K562 (cell line): ENCODE measurements around the gene IRF9. TPM values are rescaled to one million over a fixed set of nuclear protein-coding genes. Genes with fewer than 3 reads are reported as not detected.
A peak's percentile ranks its signal among the peaks of the same experiment; 100 is the strongest.

Experiments
- C11orf30 ChIP-seq: fragments of 450-650 bp; IDR thresholded peaks from 2 replicates; pipeline ENCODE4 v1.6.1; 2016; ENCODE audit warnings: low read depth, mild to moderate bottlenecking
- CXXC5 ChIP-seq: fragments of 250-450 bp; sonication (Bioruptor Pico); IDR thresholded peaks from 2 replicates; pipeline ENCODE4 v1.8.0; 2022; ENCODE audit warnings: inconsistent platforms, mild to moderate bottlenecking, moderate library complexity
- E2F4 ChIP-seq: sonication (generic); formaldehyde crosslinking; IDR thresholded peaks from 2 replicates; pipeline ENCODE4 v1.8.0; 2022; ENCODE audit warnings: mild to moderate bottlenecking, low read depth, missing genetic modification reagents
- ETS2 ChIP-seq: IDR thresholded peaks from 2 replicates; pipeline ENCODE4 v1.6.1; 2016; ENCODE audit warnings: borderline replicate concordance, missing genetic modification characterization, mild to moderate bottlenecking, moderate library complexity, missing compliant biosample characterization; ENCODE audit not compliant: poor library complexity, severe bottlenecking
- ETV1 ChIP-seq: fragments of 450-650 bp; conservative IDR thresholded peaks from 2 replicates; pipeline ENCODE4 v1.6.1; 2016; ENCODE audit warnings: missing genetic modification characterization, control low read depth, low read depth, missing compliant biosample characterization
- HDAC6 ChIP-seq: IDR thresholded peaks from 2 replicates; pipeline ENCODE4 v1.6.1; 2012; ENCODE audit warnings: low read depth, mild to moderate bottlenecking, control low read depth, inconsistent platforms, low read length, moderate library complexity
- LEF1 ChIP-seq: fragments of 450-650 bp; IDR thresholded peaks from 2 replicates; pipeline ENCODE4 v1.6.1; 2016; ENCODE audit warnings: mild to moderate bottlenecking
- NONO ChIP-seq, 2 experiments: fragments of 200-400 bp in 1 of 2; fragments of 450-650 bp in 1 of 2; formaldehyde crosslinking in 1 of 2; IDR thresholded peaks; 2 replicates each; pipeline ENCODE4 v1.6.1; 2017; ENCODE audit warnings: low read depth in 2 of 2, mild to moderate bottlenecking in 2 of 2, moderate library complexity in 2 of 2, low read length in 1 of 2
- POLR2AphosphoS5 ChIP-seq: IDR thresholded peaks from 2 replicates; pipeline ENCODE4 v1.6.1; 2011; ENCODE audit warnings: mild to moderate bottlenecking, low read depth, low read length, moderate library complexity; ENCODE audit not compliant: control insufficient read depth, insufficient read depth
- PPARD ChIP-seq: fragments of 250-450 bp; sonication (Bioruptor Pico); IDR thresholded peaks from 2 replicates; pipeline ENCODE4 v1.8.0; 2022; ENCODE audit warnings: inconsistent platforms, mild to moderate bottlenecking, moderate library complexity
- PTBP1 ChIP-seq: fragments of 200-400 bp; formaldehyde crosslinking; IDR thresholded peaks from 2 replicates; pipeline ENCODE4 v1.6.1; 2017; ENCODE audit warnings: low read depth, low read length
- RBM25 ChIP-seq: fragments of 200-400 bp; formaldehyde crosslinking; IDR thresholded peaks from 2 replicates; pipeline ENCODE4 v1.6.1; 2018; ENCODE audit warnings: low read length, low read depth, moderate library complexity; ENCODE audit not compliant: severe bottlenecking
- SMARCA5 ChIP-seq: fragments of 450-650 bp; IDR thresholded peaks from 2 replicates; pipeline ENCODE4 v1.6.1; 2016
- SNIP1 ChIP-seq: fragments of 450-650 bp; IDR thresholded peaks from 2 replicates; pipeline ENCODE4 v1.7.1; 2017; ENCODE audit warnings: low read depth, mild to moderate bottlenecking
- ZFP1 ChIP-seq: fragments of 450-650 bp; formaldehyde crosslinking; IDR thresholded peaks from 2 replicates; pipeline ENCODE4 v1.4.0; 2020; ENCODE audit warnings: mild to moderate bottlenecking, mixed read lengths
- ZNF175 ChIP-seq: fragments of 200-800 bp; sonication (Bioruptor generic); IDR thresholded peaks from 2 replicates; pipeline ENCODE4 v1.6.1; 2016; ENCODE audit warnings: low read depth, mild to moderate bottlenecking, missing genetic modification characterization, missing compliant biosample characterization
- ZNF41 ChIP-seq: fragments of 250-450 bp; sonication (Bioruptor Pico); conservative IDR thresholded peaks from 2 replicates; pipeline ENCODE4 v1.4.0; 2020; ENCODE audit warnings: mild to moderate bottlenecking
- ZNF444 ChIP-seq: fragments of 250-450 bp; sonication (Bioruptor Pico); IDR thresholded peaks from 2 replicates; pipeline ENCODE4 v1.4.0; 2020; ENCODE audit warnings: mild to moderate bottlenecking, moderate library complexity
- ZNF785 ChIP-seq: fragments of 250-450 bp; sonication (Bioruptor Pico); IDR thresholded peaks from 2 replicates; pipeline ENCODE4 v1.4.0; 2020; ENCODE audit warnings: mild to moderate bottlenecking
- ZSCAN32 ChIP-seq: fragments of 450-650 bp; formaldehyde crosslinking; IDR thresholded peaks from 2 replicates; pipeline ENCODE4 v1.4.0; 2020; ENCODE audit warnings: mild to moderate bottlenecking, moderate library complexity
- polyA plus RNA-seq, 8 experiments: library from polyadenylated mRNA; depleted of rRNA in 4 of 8; stranded (reverse) in 5 of 8; unstranded in 3 of 8; fragments of >200 nt; fragmentation: Nextera tagmentation in 2 of 8; fragmentation: Illumina TruSeq in 1 of 8; extraction: Ambion mirVana in 2 of 8; extraction: Trizol in 1 of 8; gene quantifications; 2 replicates each; pipeline versions ENCODE4 v1.2.1 to v1.2.3, GENCODE V29; 2011 to 2014; ENCODE audit warnings: inconsistent platforms in 1 of 8, missing spikeins in 1 of 8
- total RNA-seq, 7 experiments: library from RNA; depleted of rRNA in 6 of 7; stranded (reverse); fragments of >200 nt in 6 of 7; fragmentation: Illumina TruSeq in 2 of 7; extraction: Trizol in 2 of 7; gene quantifications; 2 replicates each; pipeline versions ENCODE4 v1.2.1 to v1.2.3, GENCODE V29; 2011 to 2021; ENCODE audit warnings: low replicate concordance in 1 of 7
- TF ChIP-seq, protein P1 (sequence below): fragments of 250-450 bp; sonication (Bioruptor Pico); IDR thresholded peaks from 2 replicates; pipeline ENCODE4 v1.5.0; 2021; ENCODE audit warnings: mild to moderate bottlenecking, borderline replicate concordance
- TF ChIP-seq, protein P2 (sequence below): fragments of 250-450 bp; sonication (Bioruptor Pico); IDR thresholded peaks from 2 replicates; pipeline ENCODE4 v1.8.0; 2022; ENCODE audit warnings: inconsistent platforms, mild to moderate bottlenecking, moderate library complexity, borderline replicate concordance
- TF ChIP-seq, protein P3 (sequence below): fragments of 450-650 bp; formaldehyde crosslinking; IDR thresholded peaks from 2 replicates; pipeline ENCODE4 v1.4.0; 2020; ENCODE audit warnings: mild to moderate bottlenecking

IRF9 gene
- total and polyA plus RNA-seq, 9 of the 15 experiments (the other 6 are each of a cell fraction or from before 2014, with no cell fraction given) = 0.79 to 14.8 (median 6.1) TPM

GRCh38 chr14:24188251-24189058 lies 27.4 kb downstream of the IRF9 start, which contains the start of gene IPO4 (continued):
- TF ChIP-seq, protein P1, sequence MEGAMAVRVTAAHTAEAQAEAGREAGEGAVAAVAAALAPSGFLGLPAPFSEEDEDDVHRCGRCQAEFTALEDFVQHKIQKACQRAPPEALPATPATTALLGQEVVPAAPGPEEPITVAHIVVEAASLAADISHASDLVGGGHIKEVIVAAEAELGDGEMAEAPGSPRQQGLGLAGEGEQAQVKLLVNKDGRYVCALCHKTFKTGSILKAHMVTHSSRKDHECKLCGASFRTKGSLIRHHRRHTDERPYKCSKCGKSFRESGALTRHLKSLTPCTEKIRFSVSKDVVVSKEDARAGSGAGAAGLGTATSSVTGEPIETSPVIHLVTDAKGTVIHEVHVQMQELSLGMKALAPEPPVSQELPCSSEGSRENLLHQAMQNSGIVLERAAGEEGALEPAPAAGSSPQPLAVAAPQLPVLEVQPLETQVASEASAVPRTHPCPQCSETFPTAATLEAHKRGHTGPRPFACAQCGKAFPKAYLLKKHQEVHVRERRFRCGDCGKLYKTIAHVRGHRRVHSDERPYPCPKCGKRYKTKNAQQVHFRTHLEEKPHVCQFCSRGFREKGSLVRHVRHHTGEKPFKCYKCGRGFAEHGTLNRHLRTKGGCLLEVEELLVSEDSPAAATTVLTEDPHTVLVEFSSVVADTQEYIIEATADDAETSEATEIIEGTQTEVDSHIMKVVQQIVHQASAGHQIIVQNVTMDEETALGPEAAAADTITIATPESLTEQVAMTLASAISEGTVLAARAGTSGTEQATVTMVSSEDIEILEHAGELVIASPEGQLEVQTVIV = no peak
- no peak for TF ChIP-seq ETS2 (tag)
- TF ChIP-seq POLR2AphosphoS5 = peak; percentile 58; the same call in 1 of the 2 replicates
- peak; percentile 89 for TF ChIP-seq CXXC5 (CRISPR knock-in tag)
- TF ChIP-seq ZNF785 (CRISPR knock-in tag) = no peak
- TF ChIP-seq, protein P2, sequence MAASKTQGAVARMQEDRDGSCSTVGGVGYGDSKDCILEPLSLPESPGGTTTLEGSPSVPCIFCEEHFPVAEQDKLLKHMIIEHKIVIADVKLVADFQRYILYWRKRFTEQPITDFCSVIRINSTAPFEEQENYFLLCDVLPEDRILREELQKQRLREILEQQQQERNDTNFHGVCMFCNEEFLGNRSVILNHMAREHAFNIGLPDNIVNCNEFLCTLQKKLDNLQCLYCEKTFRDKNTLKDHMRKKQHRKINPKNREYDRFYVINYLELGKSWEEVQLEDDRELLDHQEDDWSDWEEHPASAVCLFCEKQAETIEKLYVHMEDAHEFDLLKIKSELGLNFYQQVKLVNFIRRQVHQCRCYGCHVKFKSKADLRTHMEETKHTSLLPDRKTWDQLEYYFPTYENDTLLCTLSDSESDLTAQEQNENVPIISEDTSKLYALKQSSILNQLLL = no peak
- no peak for TF ChIP-seq HDAC6
- peak; percentile 92 for TF ChIP-seq ETV1 (tag)
- no peak for TF ChIP-seq ZNF175 (CRISPR knock-in tag)
- peak; percentile 66 for TF ChIP-seq ZNF444 (CRISPR knock-in tag)
- TF ChIP-seq RBM25 = no peak
- 0 out of 2 replicates have a peak, but pooled peaks have one; percentile 33 for TF ChIP-seq SNIP1
- no peak for TF ChIP-seq ZSCAN32 (CRISPR knock-in tag)
- TF ChIP-seq LEF1 = no peak
- TF ChIP-seq PPARD (CRISPR knock-in tag) = no peak
- no peak for TF ChIP-seq SMARCA5
- TF ChIP-seq, protein P3, sequence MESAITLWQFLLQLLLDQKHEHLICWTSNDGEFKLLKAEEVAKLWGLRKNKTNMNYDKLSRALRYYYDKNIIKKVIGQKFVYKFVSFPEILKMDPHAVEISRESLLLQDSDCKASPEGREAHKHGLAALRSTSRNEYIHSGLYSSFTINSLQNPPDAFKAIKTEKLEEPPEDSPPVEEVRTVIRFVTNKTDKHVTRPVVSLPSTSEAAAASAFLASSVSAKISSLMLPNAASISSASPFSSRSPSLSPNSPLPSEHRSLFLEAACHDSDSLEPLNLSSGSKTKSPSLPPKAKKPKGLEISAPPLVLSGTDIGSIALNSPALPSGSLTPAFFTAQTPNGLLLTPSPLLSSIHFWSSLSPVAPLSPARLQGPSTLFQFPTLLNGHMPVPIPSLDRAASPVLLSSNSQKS (CRISPR knock-in tag) = no peak
- TF ChIP-seq E2F4 (CRISPR knock-in tag) = no peak
- no peak for TF ChIP-seq ZFP1 (CRISPR knock-in tag)
- TF ChIP-seq ZNF41 (CRISPR knock-in tag) = no peak
- TF ChIP-seq C11orf30 = peak; percentile 72
- peak; percentile 38; the same call in 1 of the 2 replicates for TF ChIP-seq PTBP1
- peak in 1 of 2 experiments; percentile 41; a peak in 1 of 4 replicates for TF ChIP-seq NONO (IDR thresholded peaks at IDR 0.05; ENCODE audit: low read depth in 2 of 2, low read length in 1 of 2)
